Kidney (tissue), 14 donors: ENCODE data around the gene DIAPH1. TPM values are rescaled to one million over a fixed set of nuclear protein-coding genes. Genes with fewer than 3 reads are reported as not detected.

Experiments
- DNase-seq, 5 donors: peaks; one replicate each; pipeline ENCODE4 v3.0.0-alpha.2; 2013 to 2020
- FAIRE-seq: peaks from 2 replicates; lab custom pipeline; 2012; peaks lifted over from hg19 to GRCh38; lab: Jason Lieb, UNC
- H3K27ac ChIP-seq, 2 donors: one replicate each; pipeline ENCODE4 v1.7.0; 2013; ENCODE audit warnings: low read depth in 2 of 2, low read length in 2 of 2, inconsistent platforms in 1 of 2
- H3K27me3 ChIP-seq: one replicate; pipeline ENCODE4 v1.7.1; 2013; ENCODE audit warnings: low read length, inconsistent platforms; ENCODE audit not compliant: control insufficient read depth, insufficient read depth
- H3K36me3 ChIP-seq, 3 donors: one replicate each; pipeline versions ENCODE4 v1.7.0 to v1.7.1; 2013; ENCODE audit warnings: low read length in 3 of 3, control low read depth in 1 of 3, inconsistent platforms in 1 of 3; ENCODE audit not compliant: insufficient read depth in 3 of 3, control insufficient read depth in 2 of 3
- H3K4me1 ChIP-seq, 3 donors: one replicate each; pipeline versions ENCODE4 v1.7.0 to v1.7.1; 2013; ENCODE audit warnings: low read length in 3 of 3, inconsistent platforms in 1 of 3, low read depth in 1 of 3; ENCODE audit not compliant: control insufficient read depth in 2 of 3, insufficient read depth in 2 of 3
- H3K4me3 ChIP-seq, 3 donors: one replicate each; pipeline versions ENCODE4 v1.7.0 to v1.8.1; 2013; ENCODE audit warnings: low read length in 3 of 3, control low read depth in 1 of 3, inconsistent platforms in 1 of 3
- H3K9ac ChIP-seq, 3 donors: one replicate each; pipeline versions ENCODE4 v1.7.0 to v1.7.1; 2013; ENCODE audit warnings: low read length in 3 of 3, control low read depth in 1 of 3, inconsistent platforms in 1 of 3
- H3K9me3 ChIP-seq, 3 donors: one replicate each; pipeline versions ENCODE4 v1.7.0 to v1.7.1; 2013; ENCODE audit warnings: low read length in 3 of 3, control low read depth in 1 of 3, inconsistent platforms in 1 of 3; ENCODE audit not compliant: control insufficient read depth in 2 of 3, insufficient read depth in 1 of 3
- intact Hi-C: fragments of 100-400 bp; cut with DNase I; formaldehyde crosslinking; loops from one replicate; pipeline ENCODE4 v1.11.1; 2022
- polyA plus RNA-seq: library from polyadenylated mRNA; stranded (reverse); fragments of 350-450 nt; fragmentation: Illumina TruSeq; extraction: RNeasy Lipid Tissue Mini Kit (QIAGEN cat#74804); gene quantifications from one replicate; pipeline ENCODE4 v1.2.3, GENCODE V29; 2014; ENCODE audit warnings: low read depth, low replicate concordance; ENCODE audit not compliant: insufficient read depth
- total RNA-seq: library from RNA; stranded (reverse); fragmentation: NEBNext Ultra II Directional; extraction: Animal tissue kit (Norgen Biotek cat#: 25700); gene quantifications from one replicate; pipeline ENCODE4 v1.2.1, GENCODE V29; 2021
- TF ChIP-seq, protein P1 (sequence below): IDR thresholded peaks from 3 replicates; pipeline ENCODE4 v1.5.1; 2012; ENCODE audit warnings: mild to moderate bottlenecking, moderate library complexity, borderline replicate concordance; ENCODE audit not compliant: insufficient read depth; ENCODE audit errors: extremely low read depth
- donor health status: control.
- donor health status: control.
- donor health status: control.
- donor health status: control.
- donor health status: control.
- donor health status: DM: yes; HTN: yes; CAD: no.
- donor health status: Normal renal cell carcinoma (clear cell type).

The DIAPH1 gene
- total and polyA plus RNA-seq, 2 donors from 2014 or later: 60.6 to 156 TPM

DNA sequence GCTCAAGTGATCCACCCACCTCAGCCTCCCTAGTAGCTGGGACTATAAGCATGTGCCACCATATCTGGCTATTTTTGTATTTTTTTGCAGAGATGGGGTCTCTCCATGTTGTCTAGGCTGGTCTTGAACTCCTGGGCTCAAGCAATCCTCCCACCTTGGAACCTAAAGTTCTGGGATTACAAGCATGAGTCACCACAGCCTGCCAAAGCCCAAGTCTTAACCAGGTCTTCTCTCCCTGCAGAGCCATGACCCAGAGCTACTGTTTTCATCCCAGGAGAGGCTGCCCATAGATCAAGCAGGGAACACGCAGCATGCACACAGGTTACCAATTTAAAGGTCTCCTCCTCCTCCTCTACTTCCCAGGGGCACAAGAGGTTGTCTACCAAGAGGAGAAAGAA lies 100.2 kb downstream of the DIAPH1 start:
- intact Hi-C loops: no loop called here
- FAIRE-seq (no peak), DNase-seq (no peak)
- peaks cover 5 to 9% (median 7%) of the 10 kb centered on the region in 3 donors for H3K4me1 ChIP-seq
- H3K4me3 ChIP-seq: no peak overlapping the region
- no peaks in the 10 kb centered on the region for H3K27me3 ChIP-seq
- TF ChIP-seq, protein P1, sequence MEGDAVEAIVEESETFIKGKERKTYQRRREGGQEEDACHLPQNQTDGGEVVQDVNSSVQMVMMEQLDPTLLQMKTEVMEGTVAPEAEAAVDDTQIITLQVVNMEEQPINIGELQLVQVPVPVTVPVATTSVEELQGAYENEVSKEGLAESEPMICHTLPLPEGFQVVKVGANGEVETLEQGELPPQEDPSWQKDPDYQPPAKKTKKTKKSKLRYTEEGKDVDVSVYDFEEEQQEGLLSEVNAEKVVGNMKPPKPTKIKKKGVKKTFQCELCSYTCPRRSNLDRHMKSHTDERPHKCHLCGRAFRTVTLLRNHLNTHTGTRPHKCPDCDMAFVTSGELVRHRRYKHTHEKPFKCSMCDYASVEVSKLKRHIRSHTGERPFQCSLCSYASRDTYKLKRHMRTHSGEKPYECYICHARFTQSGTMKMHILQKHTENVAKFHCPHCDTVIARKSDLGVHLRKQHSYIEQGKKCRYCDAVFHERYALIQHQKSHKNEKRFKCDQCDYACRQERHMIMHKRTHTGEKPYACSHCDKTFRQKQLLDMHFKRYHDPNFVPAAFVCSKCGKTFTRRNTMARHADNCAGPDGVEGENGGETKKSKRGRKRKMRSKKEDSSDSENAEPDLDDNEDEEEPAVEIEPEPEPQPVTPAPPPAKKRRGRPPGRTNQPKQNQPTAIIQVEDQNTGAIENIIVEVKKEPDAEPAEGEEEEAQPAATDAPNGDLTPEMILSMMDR: no peak
- H3K9me3 ChIP-seq: no peaks in the 10 kb centered on the region
- no peak overlapping the region for H3K27ac ChIP-seq
- H3K9ac ChIP-seq: no peak overlapping the region
- H3K36me3 ChIP-seq: peaks cover 5 to 50% (median 27%) of the 10 kb centered on the region in 3 donors

DNA sequence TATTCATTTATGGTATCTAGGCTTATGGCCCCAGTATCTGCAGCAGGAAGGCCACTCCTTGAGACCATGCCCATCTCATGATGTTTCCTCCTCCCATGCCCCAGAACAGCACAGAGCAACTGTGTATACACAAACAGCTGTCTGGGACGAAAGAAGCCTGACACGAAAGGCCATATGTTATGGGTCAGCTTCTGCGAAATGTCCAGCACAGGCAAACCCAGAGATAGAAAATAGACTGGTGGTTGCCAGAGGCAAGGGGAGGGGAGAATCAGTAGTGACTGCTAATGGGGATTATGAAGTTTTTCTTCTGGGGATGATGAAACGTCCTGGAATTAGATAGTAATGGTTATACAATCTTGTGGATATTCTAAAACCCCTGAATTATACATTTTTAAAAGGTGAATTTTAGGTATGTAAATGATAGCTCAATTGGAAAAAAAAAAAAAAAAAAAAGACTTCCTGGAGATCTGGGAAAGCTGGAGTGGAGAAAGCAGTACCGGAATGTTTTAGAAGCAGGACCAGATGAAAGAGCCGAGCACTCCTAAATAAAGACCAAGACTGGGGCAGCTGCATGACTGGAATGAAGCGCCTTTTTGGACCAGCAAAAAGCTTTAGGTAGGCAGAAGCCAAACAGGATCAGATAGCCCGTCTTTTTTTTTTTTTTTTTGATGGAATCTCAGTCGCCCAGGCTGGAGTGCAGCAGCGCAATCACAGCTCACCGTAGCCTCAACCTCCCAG lies 100.8 kb downstream of the DIAPH1 start:
- Histone ChIP-seq H3K36me3 (peaks cover 5 to 46% (median 23%) of the 10 kb centered on the region in 3 donors), H3K27ac (no peak overlapping the region), H3K9me3 (no peaks in the 10 kb centered on the region), H3K27me3 (no peaks in the 10 kb centered on the region), H3K9ac (no peak overlapping the region), H3K4me3 (no peak overlapping the region), H3K4me1 (peaks cover 6 to 9% (median 7%) of the 10 kb centered on the region in 3 donors)
- intact Hi-C loops: no loop called here
- DNase-seq: peak in 1 of 5 donors; percentile 44
- TF ChIP-seq, protein P1: no peak
- no peak for FAIRE-seq

DNA sequence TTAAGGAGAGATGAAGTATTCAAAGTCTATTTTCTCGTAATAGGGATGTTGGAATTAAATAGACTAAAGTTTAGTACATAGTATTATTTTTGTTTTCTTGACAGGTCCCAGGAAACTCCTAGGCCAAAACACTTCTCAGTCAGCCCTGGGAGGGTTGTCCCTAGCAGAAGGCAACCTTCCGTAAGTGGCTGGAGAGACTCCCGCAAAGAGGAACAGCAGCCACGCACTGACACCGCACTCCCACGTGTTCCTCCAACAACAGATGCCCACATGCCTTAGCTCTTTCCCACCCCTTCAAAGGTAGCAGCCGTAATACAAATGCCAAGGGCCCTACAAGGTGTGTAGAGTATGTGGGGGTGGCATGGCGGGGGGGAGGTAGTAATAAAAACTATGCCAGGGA lies 101.5 kb downstream of the DIAPH1 start:
- FAIRE-seq (no peak), DNase-seq (peak in 1 of 5 donors; percentile 7)
- H3K36me3 ChIP-seq: peaks cover 5 to 39% (median 18%) of the 10 kb centered on the region in 3 donors
- H3K4me3 ChIP-seq: no peak overlapping the region
- H3K4me1 ChIP-seq: peaks cover 7 to 9% (median 7%) of the 10 kb centered on the region in 3 donors
- intact Hi-C loops: no loop called here
- H3K9ac ChIP-seq: no peak overlapping the region
- H3K27me3 ChIP-seq: no peaks in the 10 kb centered on the region
- TF ChIP-seq, protein P1: no peak
- H3K27ac ChIP-seq: no peak overlapping the region
- no peaks in the 10 kb centered on the region for H3K9me3 ChIP-seq
